Choroid plexus epithelial cell (primary cell): Measurements from ENCODE around the gene ZNF684.

Experiments
- DNase-seq: peaks from one replicate; pipeline ENCODE4 v3.0.0-alpha.2; 2010; ENCODE audit warnings: low read depth
- H3K4me3 ChIP-seq: 2 replicates; pipeline ENCODE4 v1.5.1; 2011; ENCODE audit warnings: low read depth, mild to moderate bottlenecking, control low read depth, low read length, moderate library complexity
- TF ChIP-seq, protein P1 (sequence below): conservative IDR thresholded peaks from 2 replicates; pipeline ENCODE4 v1.5.1; 2011; ENCODE audit warnings: low read depth, mild to moderate bottlenecking, control low read depth, inconsistent platforms, low read length, moderate library complexity

The ZNF684 gene

DNA sequence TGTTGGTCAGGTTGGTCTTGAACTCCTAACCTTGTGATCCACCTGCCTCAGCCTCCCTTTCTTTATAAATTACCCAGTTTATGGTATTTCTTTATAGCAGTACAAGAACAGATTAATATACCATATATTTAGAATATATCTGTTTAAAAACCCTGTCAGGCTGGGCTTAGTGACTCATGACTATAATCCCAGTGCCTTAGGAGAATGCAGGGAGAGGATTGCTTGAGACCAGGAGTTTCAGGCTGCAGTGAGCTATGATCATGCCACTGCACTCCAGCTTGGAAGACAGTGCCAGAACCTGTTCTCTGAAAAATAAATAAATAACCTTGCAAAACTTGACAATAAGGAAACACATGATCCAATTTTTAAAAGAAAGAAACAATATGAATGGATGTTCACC is 43.9 kb downstream of the ZNF684 start:
- DNase-seq: no peak

DNA sequence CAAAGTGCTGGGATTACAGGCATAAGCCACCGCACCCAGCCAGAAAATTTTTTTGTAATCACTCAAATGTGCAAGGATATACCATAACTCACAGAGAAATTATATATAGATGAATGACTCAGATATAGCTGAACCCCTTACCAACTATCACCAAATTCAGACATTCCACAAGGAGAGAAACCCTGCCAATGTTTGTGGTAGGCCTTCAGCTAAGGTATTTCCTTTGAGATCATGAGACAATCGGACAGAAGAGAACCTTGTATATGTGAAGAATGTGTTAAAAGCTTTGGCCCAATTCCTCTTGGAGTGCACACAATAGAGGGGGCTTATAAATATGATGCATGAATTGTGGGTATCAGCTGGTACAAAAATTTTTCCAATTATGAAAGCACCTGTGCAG is 50.7 kb downstream of the ZNF684 start:
- TF ChIP-seq, protein P1, sequence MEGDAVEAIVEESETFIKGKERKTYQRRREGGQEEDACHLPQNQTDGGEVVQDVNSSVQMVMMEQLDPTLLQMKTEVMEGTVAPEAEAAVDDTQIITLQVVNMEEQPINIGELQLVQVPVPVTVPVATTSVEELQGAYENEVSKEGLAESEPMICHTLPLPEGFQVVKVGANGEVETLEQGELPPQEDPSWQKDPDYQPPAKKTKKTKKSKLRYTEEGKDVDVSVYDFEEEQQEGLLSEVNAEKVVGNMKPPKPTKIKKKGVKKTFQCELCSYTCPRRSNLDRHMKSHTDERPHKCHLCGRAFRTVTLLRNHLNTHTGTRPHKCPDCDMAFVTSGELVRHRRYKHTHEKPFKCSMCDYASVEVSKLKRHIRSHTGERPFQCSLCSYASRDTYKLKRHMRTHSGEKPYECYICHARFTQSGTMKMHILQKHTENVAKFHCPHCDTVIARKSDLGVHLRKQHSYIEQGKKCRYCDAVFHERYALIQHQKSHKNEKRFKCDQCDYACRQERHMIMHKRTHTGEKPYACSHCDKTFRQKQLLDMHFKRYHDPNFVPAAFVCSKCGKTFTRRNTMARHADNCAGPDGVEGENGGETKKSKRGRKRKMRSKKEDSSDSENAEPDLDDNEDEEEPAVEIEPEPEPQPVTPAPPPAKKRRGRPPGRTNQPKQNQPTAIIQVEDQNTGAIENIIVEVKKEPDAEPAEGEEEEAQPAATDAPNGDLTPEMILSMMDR: no peak
- DNase-seq: peak; percentile 62

More for the DNA sequence above, 43.9 kb downstream of the ZNF684 start:
- no peak overlapping the region for H3K4me3 ChIP-seq
- TF ChIP-seq, protein P1: no peak

GRCh38 chr1:40583980-40584379 is 52.5 kb downstream of the ZNF684 start:
- H3K4me3 ChIP-seq: no peak overlapping the region
- no peak for DNase-seq
- TF ChIP-seq, protein P1: no peak

More for the DNA sequence above, 50.7 kb downstream of the ZNF684 start:
- H3K4me3 ChIP-seq: no peak overlapping the region

GRCh38 chr1:40588586-40588985 is 57.1 kb downstream of the ZNF684 start:
- H3K4me3 ChIP-seq: no peak overlapping the region
- TF ChIP-seq, protein P1: no peak
- no peak for DNase-seq

- H3K4me3 ChIP-seq: no peak overlapping the region
- DNase-seq: peak; percentile 70
- TF ChIP-seq, protein P1: peak; percentile 73
Measured at GRCh38 chr1:40592107-40592803, 60.8 kb downstream of the ZNF684 start.

DNA sequence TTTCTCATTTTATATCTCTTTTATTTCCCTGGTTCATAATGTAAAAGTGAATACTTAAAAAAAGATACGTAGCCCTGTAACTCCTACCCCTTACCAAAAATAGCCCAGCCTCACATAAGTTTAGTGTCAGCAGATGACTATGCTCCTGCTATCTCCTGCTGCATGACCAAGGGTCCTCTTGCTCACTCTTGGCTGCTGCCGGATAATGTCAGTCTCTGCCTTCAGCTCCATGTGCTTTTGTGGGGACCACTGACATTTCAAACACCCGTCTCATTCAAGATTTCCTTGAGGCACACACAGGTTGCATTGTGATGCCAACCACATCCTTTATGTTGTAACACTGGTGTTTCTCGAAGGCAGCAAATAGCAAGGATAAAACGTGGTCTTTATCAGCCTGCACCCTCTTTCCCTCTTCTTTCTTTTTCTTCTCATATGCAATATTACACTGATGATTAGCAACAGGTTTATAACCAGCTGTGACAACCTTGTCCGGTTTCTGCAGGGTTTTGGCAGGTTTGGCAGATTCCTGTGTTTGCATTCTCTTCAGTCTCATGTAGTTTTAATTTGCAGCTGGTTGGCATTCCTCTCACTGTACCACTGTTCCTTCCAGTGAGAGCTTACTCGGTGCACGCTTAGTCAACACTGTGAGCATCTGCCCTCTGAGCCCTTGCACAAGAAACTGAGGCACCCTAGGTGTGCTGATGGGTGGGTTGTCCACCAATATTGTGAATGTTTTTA is 62.2 kb downstream of the ZNF684 start:
- peak; percentile 12 for DNase-seq
- TF ChIP-seq, protein P1: no peak

More for the DNA sequence above, 62.2 kb downstream of the ZNF684 start:
- H3K4me3 ChIP-seq: no peak overlapping the region
